Upper lobe of left lung (tissue), 6 donors: Measurements from ENCODE around the gene ESRRG. TPM values are rescaled to one million over a fixed set of nuclear protein-coding genes. Genes with fewer than 3 reads are reported as not detected.

Source experiments
- ATAC-seq, 2 donors: fragments of 200-7000 bp; cut with Tn5 transposase; one replicate each; pipeline ENCODE4 v1.9.1; 2022; ENCODE audit warnings: mild to moderate bottlenecking in 2 of 2, moderate library complexity in 2 of 2; ENCODE audit not compliant: low FRiP score in 2 of 2
- DNase-seq, 2 donors: peaks; one replicate each; pipeline ENCODE4 v3.0.0-alpha.2; 2019 to 2020
- H3K27ac ChIP-seq, 4 donors: fragments of 200-600 bp; sonication (generic); one replicate each; pipeline ENCODE4 v1.5.1; 2016 to 2019
- H3K27me3 ChIP-seq, 4 donors: fragments of 200-600 bp; sonication (generic); one replicate each; pipeline ENCODE4 v1.5.1; 2017 to 2019
- H3K36me3 ChIP-seq, 4 donors: fragments of 200-600 bp; sonication (generic); one replicate each; pipeline ENCODE4 v1.5.1; 2016 to 2019
- H3K4me1 ChIP-seq, 4 donors: fragments of 200-600 bp; sonication (generic); one replicate each; pipeline ENCODE4 v1.5.1; 2018 to 2019
- H3K4me3 ChIP-seq, 4 donors: fragments of 200-600 bp; sonication (generic); one replicate each; pipeline ENCODE4 v1.5.1; 2017 to 2019; ENCODE audit warnings: mild to moderate bottlenecking in 2 of 4, moderate library complexity in 1 of 4
- H3K9me3 ChIP-seq, 4 donors: fragments of 200-600 bp; sonication (generic); one replicate each; pipeline ENCODE4 v1.5.1; 2018 to 2019
- CTCF ChIP-seq, 6 experiments: fragments of 450-650 bp in 4 of 6; fragments of 200-600 bp in 2 of 6; sonication (generic) in 2 of 6; IDR thresholded peaks; one replicate each; pipeline ENCODE4 v1.5.1; 2016 to 2019; ENCODE audit warnings: antibody characterized with exemption in 6 of 6
- EP300 ChIP-seq, 4 donors: sonication (generic); formaldehyde crosslinking; IDR thresholded peaks; one replicate each; pipeline ENCODE4 v1.5.1; 2017; ENCODE audit warnings: antibody characterized with exemption in 4 of 4, control low read depth in 2 of 4
- POLR2A ChIP-seq, 4 donors: fragments of 450-650 bp; IDR thresholded peaks; one replicate each; pipeline ENCODE4 v1.5.1; 2016 to 2017; ENCODE audit warnings: antibody characterized with exemption in 4 of 4, mild to moderate bottlenecking in 2 of 4
- POLR2AphosphoS5 ChIP-seq, 2 donors: sonication (generic); formaldehyde crosslinking; IDR thresholded peaks; one replicate each; pipeline ENCODE4 v1.5.1; 2017; ENCODE audit warnings: antibody characterized with exemption in 2 of 2
- WGBS, 2 donors: methylation state at CpG; one replicate each; pipeline ENCODE4 v1.1.5; 2017 to 2018; 5-methylcytosine and 5-hydroxymethylcytosine counted together
- total RNA-seq, 6 donors: library from RNA; depleted of rRNA in 4 of 6; stranded (reverse); fragments of >200 nt in 4 of 6; gene quantifications; one replicate each; pipeline versions ENCODE4 v1.1.0 to v1.2.1, GENCODE V29; 2016 to 2021
- donor health status: DM: no; HTN: no; CAD: no; lungs with moderate emphysema.
- donor health status: DM: no; HTN: yes; CAD: no; lungs with severe emphysema.

ESRRG gene
- total RNA-seq, 6 donors from 2014 or later = 0.23 to 3.2 (median 0.95) TPM

GRCh38 chr1:216742625-216743024 is 19.4 kb upstream of the ESRRG start:
- H3K36me3 ChIP-seq = no peaks in the 10 kb centered on the region
- no peak for TF ChIP-seq POLR2AphosphoS5 (IDR thresholded peaks at IDR 0.05)
- no peak for TF ChIP-seq CTCF (IDR thresholded peaks at IDR 0.05)
- WGBS, 2 donors = 46 to 48% methylated on average over 2 of the region's 2 CpGs

GRCh38 chr1:216740331-216740730 is 17.1 kb upstream of the ESRRG start:
- DNase-seq (no peak), ATAC-seq (no peak)
- no peaks in the 10 kb centered on the region for H3K4me1 ChIP-seq
- no peak overlapping the region for H3K27ac ChIP-seq
- no peaks in the 10 kb centered on the region for H3K36me3 ChIP-seq
- H3K4me3 ChIP-seq = no peak overlapping the region
- WGBS, 2 donors = 41 to 58% methylated on average over 2 of the region's 2 CpGs
- no peak for TF ChIP-seq EP300 (IDR thresholded peaks at IDR 0.05)
- TF ChIP-seq POLR2AphosphoS5 (IDR thresholded peaks at IDR 0.05) = no peak
- TF ChIP-seq POLR2A (IDR thresholded peaks at IDR 0.05) = no peak
- TF ChIP-seq CTCF (IDR thresholded peaks at IDR 0.05) = no peak
- H3K9me3 ChIP-seq = no peaks in the 10 kb centered on the region
- H3K27me3 ChIP-seq = no peaks in the 10 kb centered on the region

More at GRCh38 chr1:216742625-216743024, 19.4 kb upstream of the ESRRG start:
- Histone ChIP-seq H3K27me3 (no peaks in the 10 kb centered on the region), H3K4me1 (no peaks in the 10 kb centered on the region), H3K9me3 (no peaks in the 10 kb centered on the region), H3K27ac (no peak overlapping the region), H3K4me3 (no peak overlapping the region)
- no peak for ATAC-seq
- no peak for DNase-seq

GRCh38 chr1:216739793-216740192 is 16.6 kb upstream of the ESRRG start:
- Histone ChIP-seq H3K27me3 (no peaks in the 10 kb centered on the region), H3K36me3 (no peaks in the 10 kb centered on the region), H3K4me3 (no peak overlapping the region), H3K9me3 (no peaks in the 10 kb centered on the region), H3K27ac (no peak overlapping the region), H3K4me1 (no peaks in the 10 kb centered on the region)
- TF ChIP-seq CTCF (IDR thresholded peaks at IDR 0.05) = no peak
- DNase-seq = no peak
- no peak for ATAC-seq
- WGBS, 2 donors = 46 to 66% methylated on average over 5 of the region's 5 CpGs

GRCh38 chr1:216732121-216732520 is 8.9 kb upstream of the ESRRG start:
- H3K4me1 ChIP-seq = no peaks in the 10 kb centered on the region
- H3K27me3 ChIP-seq = no peaks in the 10 kb centered on the region
- H3K9me3 ChIP-seq = no peaks in the 10 kb centered on the region
- 80 to 95% methylated on average over 4 of the region's 4 CpGs for whole genome bisulfite sequencing, 2 donors
- ATAC-seq (no peak), DNase-seq (no peak)
- H3K36me3 ChIP-seq = no peaks in the 10 kb centered on the region
- no peak overlapping the region for H3K27ac ChIP-seq
- no peak overlapping the region for H3K4me3 ChIP-seq
- TF ChIP-seq POLR2AphosphoS5 (IDR thresholded peaks at IDR 0.05) (no peak), EP300 (IDR thresholded peaks at IDR 0.05) (no peak), CTCF (IDR thresholded peaks at IDR 0.05) (no peak), POLR2A (IDR thresholded peaks at IDR 0.05) (no peak)

GRCh38 chr1:216731562-216731961 is 8.3 kb upstream of the ESRRG start:
- WGBS, 2 donors = 78 to 88% methylated on average over 6 of the region's 6 CpGs
- H3K27ac ChIP-seq = no peak overlapping the region
- ATAC-seq = no peak
- no peak overlapping the region for H3K4me3 ChIP-seq
- H3K9me3 ChIP-seq = no peaks in the 10 kb centered on the region
- no peaks in the 10 kb centered on the region for H3K27me3 ChIP-seq
- no peak for TF ChIP-seq EP300 (IDR thresholded peaks at IDR 0.05)
- no peak for TF ChIP-seq POLR2A (IDR thresholded peaks at IDR 0.05)
- TF ChIP-seq CTCF (IDR thresholded peaks at IDR 0.05) = no peak
- TF ChIP-seq POLR2AphosphoS5 (IDR thresholded peaks at IDR 0.05) = no peak
- no peak for DNase-seq
- H3K36me3 ChIP-seq = no peaks in the 10 kb centered on the region
- H3K4me1 ChIP-seq = no peaks in the 10 kb centered on the region
